ENCODE data around the gene EDNRB.

The EDNRB gene

GRCh38 chr13:77916488-77916887 lies 2.1 kb downstream of the EDNRB start:
- Histone ChIP-seq H3K4me1 (ENCODE audit: control insufficient read depth, insufficient read depth, low read length, poor library complexity, severe bottlenecking) (peaks cover 4% of the 10 kb centered on the region), H3K9me3 (ENCODE audit: control insufficient read depth, low read length) (no peaks in the 10 kb centered on the region), H3K36me3 (ENCODE audit: control insufficient read depth, insufficient read depth, low read length) (no peaks in the 10 kb centered on the region), H3K4me3 (ENCODE audit: extremely low read depth, insufficient read depth, low read length, poor library complexity, severe bottlenecking) (peak overlapping the region; percentile 58), H3K27ac (ENCODE audit: low read depth, low read length, severe bottlenecking) (no peak overlapping the region)
- 17% methylated on average over 1 of the region's 4 CpGs; no CpG with 5 or more reads in 1 of the 2 experiments for WGBS, 2 experiments (ENCODE audit: insufficient coverage in 2 of 2)

GRCh38 chr13:77915686-77916085 lies 2.9 kb downstream of the EDNRB start:
- no peaks in the 10 kb centered on the region for H3K9me3 ChIP-seq (ENCODE audit: control insufficient read depth, low read length)
- peaks cover 4% of the 10 kb centered on the region for H3K4me1 ChIP-seq (ENCODE audit: control insufficient read depth, insufficient read depth, low read length, poor library complexity, severe bottlenecking)
- H3K4me3 ChIP-seq (ENCODE audit: extremely low read depth, insufficient read depth, low read length, poor library complexity, severe bottlenecking): peak overlapping the region; percentile 58
- H3K27ac ChIP-seq (ENCODE audit: low read depth, low read length, severe bottlenecking): no peak overlapping the region
- no peaks in the 10 kb centered on the region for H3K36me3 ChIP-seq (ENCODE audit: control insufficient read depth, insufficient read depth, low read length)
- 100% methylated on average over 1 of the region's 1 CpG; no CpG with 5 or more reads in 1 of the 2 experiments for WGBS, 2 experiments (ENCODE audit: insufficient coverage in 2 of 2)

DNA sequence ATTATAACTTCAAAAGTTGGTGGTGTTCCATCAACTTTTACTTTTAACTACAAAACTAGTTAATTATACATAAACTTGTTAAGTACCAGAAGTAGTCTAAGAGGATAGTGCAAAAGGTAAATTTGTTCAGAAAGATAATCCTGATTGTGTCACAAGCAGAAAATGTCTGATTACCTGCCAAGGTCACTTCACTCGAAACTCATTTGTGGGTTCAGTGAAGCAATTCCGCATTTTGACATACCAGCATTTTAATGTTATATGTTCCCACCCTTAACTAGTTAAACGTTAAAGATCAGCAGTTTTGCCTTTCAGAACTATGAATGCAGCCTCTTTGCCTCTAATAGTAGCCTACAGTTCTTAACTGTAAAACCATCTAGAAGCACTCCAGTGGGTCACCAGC lies 5.6 kb downstream of the EDNRB start:
- 78 to 81% methylated on average over 3 of the region's 3 CpGs for WGBS, 2 experiments (ENCODE audit: insufficient coverage in 2 of 2)
- H3K4me1 ChIP-seq (ENCODE audit: control insufficient read depth, insufficient read depth, low read length, poor library complexity, severe bottlenecking): no peaks in the 10 kb centered on the region
- no peaks in the 10 kb centered on the region for H3K36me3 ChIP-seq (ENCODE audit: control insufficient read depth, insufficient read depth, low read length)
- no peak overlapping the region for H3K4me3 ChIP-seq (ENCODE audit: extremely low read depth, insufficient read depth, low read length, poor library complexity, severe bottlenecking)
- H3K9me3 ChIP-seq (ENCODE audit: control insufficient read depth, low read length): no peaks in the 10 kb centered on the region
- H3K27ac ChIP-seq (ENCODE audit: low read depth, low read length, severe bottlenecking): no peak overlapping the region

DNA sequence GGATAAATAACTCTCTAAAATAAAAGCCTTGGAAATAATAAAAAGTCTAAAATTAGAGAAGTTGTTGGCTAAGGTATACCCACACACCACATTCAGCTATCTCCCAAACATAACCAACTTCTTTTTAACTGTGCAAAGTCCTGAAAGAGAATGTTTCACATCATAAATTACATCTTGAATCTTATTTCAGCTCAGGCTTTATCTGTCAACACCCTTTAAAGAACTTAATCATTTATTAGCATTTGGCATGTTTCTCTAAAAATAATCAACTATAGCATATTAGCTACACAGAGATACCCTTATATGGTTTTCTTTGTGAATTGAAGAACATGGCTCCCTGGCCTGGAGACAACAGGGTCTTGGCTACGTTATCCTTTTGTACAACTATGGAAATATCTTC lies 6.9 kb downstream of the EDNRB start:
- Histone ChIP-seq H3K27ac (ENCODE audit: low read depth, low read length, severe bottlenecking) (no peak overlapping the region), H3K4me1 (ENCODE audit: control insufficient read depth, insufficient read depth, low read length, poor library complexity, severe bottlenecking) (no peaks in the 10 kb centered on the region), H3K36me3 (ENCODE audit: control insufficient read depth, insufficient read depth, low read length) (no peaks in the 10 kb centered on the region), H3K9me3 (ENCODE audit: control insufficient read depth, low read length) (no peaks in the 10 kb centered on the region), H3K4me3 (ENCODE audit: extremely low read depth, insufficient read depth, low read length, poor library complexity, severe bottlenecking) (no peak overlapping the region)
- 83% methylated on average over 1 of the region's 1 CpG; no CpG with 5 or more reads in 1 of the 2 experiments for WGBS, 2 experiments (ENCODE audit: insufficient coverage in 2 of 2)

- WGBS, 2 experiments (ENCODE audit: insufficient coverage in 2 of 2): 40 to 86% methylated on average over 1 of the region's 3 CpGs
Observed at GRCh38 chr13:77909827-77910226, 8.8 kb downstream of the EDNRB start.

DNA sequence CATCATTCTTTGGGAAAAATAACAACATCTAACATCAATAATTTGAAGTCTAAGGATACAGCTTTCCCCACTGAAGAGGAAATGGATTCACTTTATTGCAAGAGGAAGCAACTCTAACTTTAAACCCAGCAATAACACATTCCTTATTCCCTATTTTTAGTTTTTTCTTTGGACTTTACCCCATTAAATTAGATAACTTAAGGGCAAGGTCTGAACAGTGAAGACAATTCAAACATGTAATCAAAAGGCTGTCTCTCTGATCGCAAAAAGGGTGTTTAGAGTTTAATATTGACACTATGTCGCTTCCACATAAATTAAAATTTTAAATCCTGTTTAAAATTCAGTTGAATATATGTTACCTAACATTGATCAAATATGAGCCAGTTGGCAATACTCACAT lies 10.1 kb downstream of the EDNRB start:
- Histone ChIP-seq H3K4me3 (ENCODE audit: extremely low read depth, insufficient read depth, low read length, poor library complexity, severe bottlenecking) (no peak overlapping the region), H3K9me3 (ENCODE audit: control insufficient read depth, low read length) (no peaks in the 10 kb centered on the region), H3K36me3 (ENCODE audit: control insufficient read depth, insufficient read depth, low read length) (no peaks in the 10 kb centered on the region), H3K27ac (ENCODE audit: low read depth, low read length, severe bottlenecking) (no peak overlapping the region), H3K4me1 (ENCODE audit: control insufficient read depth, insufficient read depth, low read length, poor library complexity, severe bottlenecking) (no peaks in the 10 kb centered on the region)
- WGBS, 2 experiments (ENCODE audit: insufficient coverage in 2 of 2): no CpG with 5 or more reads among the region's 2 CpGs

More at GRCh38 chr13:77909827-77910226, 8.8 kb downstream of the EDNRB start:
- Histone ChIP-seq H3K36me3 (ENCODE audit: control insufficient read depth, insufficient read depth, low read length) (no peaks in the 10 kb centered on the region), H3K4me3 (ENCODE audit: extremely low read depth, insufficient read depth, low read length, poor library complexity, severe bottlenecking) (no peak overlapping the region), H3K27ac (ENCODE audit: low read depth, low read length, severe bottlenecking) (peak overlapping the region; percentile 11), H3K4me1 (ENCODE audit: control insufficient read depth, insufficient read depth, low read length, poor library complexity, severe bottlenecking) (no peaks in the 10 kb centered on the region), H3K9me3 (ENCODE audit: control insufficient read depth, low read length) (no peaks in the 10 kb centered on the region)

- Histone ChIP-seq H3K4me1 (ENCODE audit: control insufficient read depth, insufficient read depth, low read length, poor library complexity, severe bottlenecking) (no peaks in the 10 kb centered on the region), H3K9me3 (ENCODE audit: control insufficient read depth, low read length) (peaks cover 2% of the 10 kb centered on the region), H3K4me3 (ENCODE audit: extremely low read depth, insufficient read depth, low read length, poor library complexity, severe bottlenecking) (no peak overlapping the region), H3K36me3 (ENCODE audit: control insufficient read depth, insufficient read depth, low read length) (peaks cover 4% of the 10 kb centered on the region), H3K27ac (ENCODE audit: low read depth, low read length, severe bottlenecking) (no peak overlapping the region)
- WGBS, 2 experiments (ENCODE audit: insufficient coverage in 2 of 2): 67% methylated on average over 1 of the region's 5 CpGs; no CpG with 5 or more reads in 1 of the 2 experiments
Observed at GRCh38 chr13:77907666-77908341, 10.8 kb downstream of the EDNRB start.

GRCh38 chr13:77904031-77904430 lies 14.6 kb downstream of the EDNRB start:
- H3K4me1 ChIP-seq (ENCODE audit: control insufficient read depth, insufficient read depth, low read length, poor library complexity, severe bottlenecking): no peaks in the 10 kb centered on the region
- peaks cover 14% of the 10 kb centered on the region for H3K36me3 ChIP-seq (ENCODE audit: control insufficient read depth, insufficient read depth, low read length)
- no peak overlapping the region for H3K27ac ChIP-seq (ENCODE audit: low read depth, low read length, severe bottlenecking)
- 78 to 83% methylated on average over 4 of the region's 4 CpGs for WGBS, 2 experiments (ENCODE audit: insufficient coverage in 2 of 2)
- no peak overlapping the region for H3K4me3 ChIP-seq (ENCODE audit: extremely low read depth, insufficient read depth, low read length, poor library complexity, severe bottlenecking)
- H3K9me3 ChIP-seq (ENCODE audit: control insufficient read depth, low read length): peaks cover 5% of the 10 kb centered on the region

GRCh38 chr13:77903435-77903834 lies 15.2 kb downstream of the EDNRB start:
- Histone ChIP-seq H3K9me3 (ENCODE audit: control insufficient read depth, low read length) (peaks cover 5% of the 10 kb centered on the region), H3K4me3 (ENCODE audit: extremely low read depth, insufficient read depth, low read length, poor library complexity, severe bottlenecking) (no peak overlapping the region), H3K4me1 (ENCODE audit: control insufficient read depth, insufficient read depth, low read length, poor library complexity, severe bottlenecking) (no peaks in the 10 kb centered on the region), H3K36me3 (ENCODE audit: control insufficient read depth, insufficient read depth, low read length) (peaks cover 14% of the 10 kb centered on the region), H3K27ac (ENCODE audit: low read depth, low read length, severe bottlenecking) (no peak overlapping the region)
- 100% methylated on average over 1 of the region's 1 CpG; no CpG with 5 or more reads in 1 of the 2 experiments for WGBS, 2 experiments (ENCODE audit: insufficient coverage in 2 of 2)

DNA sequence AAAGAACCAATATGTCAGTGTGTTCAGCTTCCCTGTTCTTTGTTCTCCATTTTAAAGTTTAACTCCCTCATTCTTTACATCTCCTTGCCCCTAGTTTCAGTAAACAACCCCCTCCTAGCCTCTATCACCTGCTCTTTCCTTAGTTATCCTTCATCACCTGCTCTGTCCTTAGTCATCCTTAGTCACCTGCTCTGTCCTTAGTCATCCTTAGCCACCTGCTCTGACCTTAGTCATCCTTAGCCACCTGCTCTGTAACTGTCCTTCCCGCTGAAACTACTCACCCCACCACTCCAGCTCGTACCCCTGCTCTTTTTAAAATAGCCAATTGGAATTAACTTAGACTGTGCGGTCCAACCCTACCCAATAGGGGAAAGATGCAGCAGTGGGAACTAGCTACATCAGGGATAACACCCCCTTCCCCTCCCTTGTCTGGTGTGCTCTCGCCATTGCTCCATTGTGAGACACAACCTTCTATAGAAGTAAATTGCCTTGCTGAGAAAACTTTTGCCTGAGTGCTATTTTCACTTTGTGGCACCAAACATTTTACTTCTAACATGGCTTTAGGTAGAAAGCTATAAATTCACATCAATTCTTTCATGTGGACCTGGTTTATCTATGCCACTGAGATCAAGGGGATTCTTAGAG lies 16.2 kb downstream of the EDNRB start:
- Histone ChIP-seq H3K9me3 (ENCODE audit: control insufficient read depth, low read length) (peaks cover 5% of the 10 kb centered on the region), H3K36me3 (ENCODE audit: control insufficient read depth, insufficient read depth, low read length) (peaks cover 14% of the 10 kb centered on the region), H3K4me3 (ENCODE audit: extremely low read depth, insufficient read depth, low read length, poor library complexity, severe bottlenecking) (no peak overlapping the region), H3K27ac (ENCODE audit: low read depth, low read length, severe bottlenecking) (no peak overlapping the region), H3K4me1 (ENCODE audit: control insufficient read depth, insufficient read depth, low read length, poor library complexity, severe bottlenecking) (no peaks in the 10 kb centered on the region)
- WGBS, 2 experiments (ENCODE audit: insufficient coverage in 2 of 2): 100% methylated on average over 3 of the region's 4 CpGs

GRCh38 chr13:77898097-77898496 lies 20.5 kb downstream of the EDNRB start:
- Histone ChIP-seq H3K4me3 (ENCODE audit: extremely low read depth, insufficient read depth, low read length, poor library complexity, severe bottlenecking) (no peak overlapping the region), H3K36me3 (ENCODE audit: control insufficient read depth, insufficient read depth, low read length) (peaks cover 13% of the 10 kb centered on the region), H3K4me1 (ENCODE audit: control insufficient read depth, insufficient read depth, low read length, poor library complexity, severe bottlenecking) (no peaks in the 10 kb centered on the region), H3K27ac (ENCODE audit: low read depth, low read length, severe bottlenecking) (no peak overlapping the region), H3K9me3 (ENCODE audit: control insufficient read depth, low read length) (peaks cover 5% of the 10 kb centered on the region)
- whole genome bisulfite sequencing, 2 experiments (ENCODE audit: insufficient coverage in 2 of 2): 81 to 88% methylated on average over 3 to 4 of the region's 4 CpGs

All from mesodermal cell (in vitro differentiated cells).